Measurements from ENCODE around the gene ZNF512B.

DNA sequence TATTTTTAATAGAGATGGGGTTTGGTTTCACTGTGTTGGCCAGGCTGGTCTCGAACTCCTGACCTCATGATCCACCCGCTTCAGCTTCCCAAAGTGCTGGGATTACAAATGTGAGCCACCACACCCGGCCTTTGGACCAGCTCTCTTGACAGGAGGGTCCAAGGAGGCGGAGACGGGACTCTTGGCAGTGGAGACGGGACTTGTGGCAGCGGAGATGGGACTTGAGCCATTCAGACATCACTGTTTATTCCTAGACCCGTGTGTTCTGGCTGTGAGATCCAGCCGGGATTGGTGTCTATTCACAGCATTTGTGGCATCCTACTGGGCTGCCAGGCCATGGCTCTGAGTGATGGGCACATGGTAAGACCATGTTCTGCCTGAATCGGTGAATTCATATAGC lies 36.8 kb upstream of the ZNF512B start:
- TF ChIP-seq SMC3 (IDR thresholded peaks at IDR 0.05) = no peak
- TF ChIP-seq POLR2A (IDR thresholded peaks at IDR 0.05; ENCODE audit: low read length) = no peak
- no peak for TF ChIP-seq PBX3 (IDR thresholded peaks at IDR 0.05)
- TF ChIP-seq, protein P1, sequence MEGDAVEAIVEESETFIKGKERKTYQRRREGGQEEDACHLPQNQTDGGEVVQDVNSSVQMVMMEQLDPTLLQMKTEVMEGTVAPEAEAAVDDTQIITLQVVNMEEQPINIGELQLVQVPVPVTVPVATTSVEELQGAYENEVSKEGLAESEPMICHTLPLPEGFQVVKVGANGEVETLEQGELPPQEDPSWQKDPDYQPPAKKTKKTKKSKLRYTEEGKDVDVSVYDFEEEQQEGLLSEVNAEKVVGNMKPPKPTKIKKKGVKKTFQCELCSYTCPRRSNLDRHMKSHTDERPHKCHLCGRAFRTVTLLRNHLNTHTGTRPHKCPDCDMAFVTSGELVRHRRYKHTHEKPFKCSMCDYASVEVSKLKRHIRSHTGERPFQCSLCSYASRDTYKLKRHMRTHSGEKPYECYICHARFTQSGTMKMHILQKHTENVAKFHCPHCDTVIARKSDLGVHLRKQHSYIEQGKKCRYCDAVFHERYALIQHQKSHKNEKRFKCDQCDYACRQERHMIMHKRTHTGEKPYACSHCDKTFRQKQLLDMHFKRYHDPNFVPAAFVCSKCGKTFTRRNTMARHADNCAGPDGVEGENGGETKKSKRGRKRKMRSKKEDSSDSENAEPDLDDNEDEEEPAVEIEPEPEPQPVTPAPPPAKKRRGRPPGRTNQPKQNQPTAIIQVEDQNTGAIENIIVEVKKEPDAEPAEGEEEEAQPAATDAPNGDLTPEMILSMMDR (IDR thresholded peaks at IDR 0.05) = no peak
- no peak for TF ChIP-seq RFX5 (IDR thresholded peaks at IDR 0.05)
- no peak for TF ChIP-seq CHD4 (IDR thresholded peaks at IDR 0.05; ENCODE audit: borderline replicate concordance)
- TF ChIP-seq, protein P2, sequence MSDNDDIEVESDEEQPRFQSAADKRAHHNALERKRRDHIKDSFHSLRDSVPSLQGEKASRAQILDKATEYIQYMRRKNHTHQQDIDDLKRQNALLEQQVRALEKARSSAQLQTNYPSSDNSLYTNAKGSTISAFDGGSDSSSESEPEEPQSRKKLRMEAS (IDR thresholded peaks at IDR 0.05) = no peak
- no peak for TF ChIP-seq CHD2 (IDR thresholded peaks at IDR 0.05; ENCODE audit: low read length, partially characterized antibody)
- no peak for TF ChIP-seq MAFK (IDR thresholded peaks at IDR 0.05; ENCODE audit: partially characterized antibody)
- no peak for TF ChIP-seq CBX8 (IDR thresholded peaks at IDR 0.05)
- no peak for TF ChIP-seq BCL3 (IDR thresholded peaks at IDR 0.05)

Measured in A549 (cell line).